Measurements from ENCODE around the gene TPI1.
"Not testable (repeated sequence)": the region's sequence is repeated elsewhere in the genome, so short reads cannot be mapped to it uniquely, and the experiment has no call there.

TPI1 gene

GRCh38 chr12:6871052-6871957 lies 4.0 kb downstream of the TPI1 start:
- peaks cover 25% of the 10 kb centered on the region for H3K36me3 ChIP-seq (ENCODE audit: insufficient read depth, low read length)
- no peaks in the 10 kb centered on the region for H3K9me3 ChIP-seq (ENCODE audit: low read length)
- peaks cover 34% of the 10 kb centered on the region for H3K4me1 ChIP-seq (ENCODE audit: insufficient read depth, low read length)
- H2AFZ ChIP-seq (ENCODE audit: low read depth, low read length) = no peak overlapping the region
- no peak overlapping the region for H3K4me3 ChIP-seq (ENCODE audit: low read length)
- H3K27me3 ChIP-seq (ENCODE audit: insufficient read depth, low read length) = no peaks in the 10 kb centered on the region

GRCh38 chr12:6872073-6873048 lies 5.0 kb downstream of the TPI1 start:
- no peak overlapping the region for H2AFZ ChIP-seq (ENCODE audit: low read depth, low read length)
- H3K4me3 ChIP-seq (ENCODE audit: low read length) = peak overlapping the region; percentile 62
- peaks cover 28% of the 10 kb centered on the region for H3K4me1 ChIP-seq (ENCODE audit: insufficient read depth, low read length)
- no peaks in the 10 kb centered on the region for H3K9me3 ChIP-seq (ENCODE audit: low read length)
- H3K27me3 ChIP-seq (ENCODE audit: insufficient read depth, low read length) = no peaks in the 10 kb centered on the region
- peaks cover 28% of the 10 kb centered on the region for H3K36me3 ChIP-seq (ENCODE audit: insufficient read depth, low read length)

GRCh38 chr12:6873094-6874014 lies 6.0 kb downstream of the TPI1 start, which contains the start of gene SPSB2:
TSS of gene SPSB2 (minus strand) at chr12:6873303. CDS start at chr12:6872901, 402 bp downstream.
- Histone ChIP-seq H3K9me3 (ENCODE audit: low read length) (no peaks in the 10 kb centered on the region), H3K27me3 (ENCODE audit: insufficient read depth, low read length) (no peaks in the 10 kb centered on the region), H3K36me3 (ENCODE audit: insufficient read depth, low read length) (peaks cover 28% of the 10 kb centered on the region), H3K4me1 (ENCODE audit: insufficient read depth, low read length) (peaks cover 24% of the 10 kb centered on the region), H2AFZ (ENCODE audit: low read depth, low read length) (no peak within 1 kb of the TSS), H3K4me3 (ENCODE audit: low read length) (peak within 1 kb of the TSS; percentile 62)

GRCh38 chr12:6874015-6874368 lies 6.7 kb downstream of the TPI1 start:
- Histone ChIP-seq H3K36me3 (ENCODE audit: insufficient read depth, low read length) (peaks cover 28% of the 10 kb centered on the region), H3K4me1 (ENCODE audit: insufficient read depth, low read length) (peaks cover 18% of the 10 kb centered on the region), H3K4me3 (ENCODE audit: low read length) (peak overlapping the region; percentile 62)
- not testable (repeated sequence) for H3K9me3 ChIP-seq (ENCODE audit: low read length); H3K27me3 ChIP-seq (ENCODE audit: insufficient read depth, low read length); H2AFZ ChIP-seq (ENCODE audit: low read depth, low read length)

- not testable (repeated sequence) for H3K4me1 ChIP-seq (ENCODE audit: insufficient read depth, low read length); H3K4me3 ChIP-seq (ENCODE audit: low read length); H3K9me3 ChIP-seq (ENCODE audit: low read length); H2AFZ ChIP-seq (ENCODE audit: low read depth, low read length); H3K27me3 ChIP-seq (ENCODE audit: insufficient read depth, low read length)
- H3K36me3 ChIP-seq (ENCODE audit: insufficient read depth, low read length) = peaks cover 11% of the 10 kb centered on the region
Measured at GRCh38 chr12:6879824-6880223, 12.5 kb downstream of the TPI1 start.

- H3K4me1 ChIP-seq (ENCODE audit: insufficient read depth, low read length) = no peaks in the 10 kb centered on the region
- no peak overlapping the region for H2AFZ ChIP-seq (ENCODE audit: low read depth, low read length)
- no peak overlapping the region for H3K4me3 ChIP-seq (ENCODE audit: low read length)
- no peaks in the 10 kb centered on the region for H3K9me3 ChIP-seq (ENCODE audit: low read length)
- no peaks in the 10 kb centered on the region for H3K27me3 ChIP-seq (ENCODE audit: insufficient read depth, low read length)
- peaks cover 10% of the 10 kb centered on the region for H3K36me3 ChIP-seq (ENCODE audit: insufficient read depth, low read length)
Measured at GRCh38 chr12:6883252-6883651, 15.9 kb downstream of the TPI1 start.

GRCh38 chr12:6883683-6884082 lies 16.4 kb downstream of the TPI1 start:
- Histone ChIP-seq H3K36me3 (ENCODE audit: insufficient read depth, low read length) (peaks cover 10% of the 10 kb centered on the region), H2AFZ (ENCODE audit: low read depth, low read length) (no peak overlapping the region), H3K4me3 (ENCODE audit: low read length) (no peak overlapping the region), H3K27me3 (ENCODE audit: insufficient read depth, low read length) (no peaks in the 10 kb centered on the region), H3K9me3 (ENCODE audit: low read length) (no peaks in the 10 kb centered on the region), H3K4me1 (ENCODE audit: insufficient read depth, low read length) (no peaks in the 10 kb centered on the region)

- Histone ChIP-seq H3K27me3 (ENCODE audit: insufficient read depth, low read length) (no peaks in the 10 kb centered on the region), H3K4me1 (ENCODE audit: insufficient read depth, low read length) (no peaks in the 10 kb centered on the region), H3K9me3 (ENCODE audit: low read length) (no peaks in the 10 kb centered on the region), H2AFZ (ENCODE audit: low read depth, low read length) (no peak overlapping the region), H3K36me3 (ENCODE audit: insufficient read depth, low read length) (peaks cover 10% of the 10 kb centered on the region), H3K4me3 (ENCODE audit: low read length) (no peak overlapping the region)
Measured at GRCh38 chr12:6884539-6884938, 17.2 kb downstream of the TPI1 start.

- not testable (repeated sequence) for H3K9me3 ChIP-seq (ENCODE audit: low read length); H3K4me3 ChIP-seq (ENCODE audit: low read length); H3K27me3 ChIP-seq (ENCODE audit: insufficient read depth, low read length); H3K4me1 ChIP-seq (ENCODE audit: insufficient read depth, low read length); H2AFZ ChIP-seq (ENCODE audit: low read depth, low read length)
- H3K36me3 ChIP-seq (ENCODE audit: insufficient read depth, low read length) = peaks cover 10% of the 10 kb centered on the region
Measured at GRCh38 chr12:6886206-6886999, 19.1 kb downstream of the TPI1 start.

GRCh38 chr12:6887460-6887859 lies 20.1 kb downstream of the TPI1 start:
- peaks cover 6% of the 10 kb centered on the region for H3K4me1 ChIP-seq (ENCODE audit: insufficient read depth, low read length)
- no peaks in the 10 kb centered on the region for H3K27me3 ChIP-seq (ENCODE audit: insufficient read depth, low read length)
- H3K9me3 ChIP-seq (ENCODE audit: low read length) = no peaks in the 10 kb centered on the region
- peaks cover 10% of the 10 kb centered on the region for H3K36me3 ChIP-seq (ENCODE audit: insufficient read depth, low read length)
- no peak overlapping the region for H3K4me3 ChIP-seq (ENCODE audit: low read length)
- no peak overlapping the region for H2AFZ ChIP-seq (ENCODE audit: low read depth, low read length)

GRCh38 chr12:6888360-6888759 lies 21.0 kb downstream of the TPI1 start:
- no peaks in the 10 kb centered on the region for H3K27me3 ChIP-seq (ENCODE audit: insufficient read depth, low read length)
- H2AFZ ChIP-seq (ENCODE audit: low read depth, low read length) = no peak overlapping the region
- no peak overlapping the region for H3K4me3 ChIP-seq (ENCODE audit: low read length)
- H3K4me1 ChIP-seq (ENCODE audit: insufficient read depth, low read length) = peaks cover 6% of the 10 kb centered on the region
- no peaks in the 10 kb centered on the region for H3K9me3 ChIP-seq (ENCODE audit: low read length)
- H3K36me3 ChIP-seq (ENCODE audit: insufficient read depth, low read length) = peaks cover 10% of the 10 kb centered on the region

- H3K4me1 ChIP-seq (ENCODE audit: insufficient read depth, low read length); H2AFZ ChIP-seq (ENCODE audit: low read depth, low read length); H3K27me3 ChIP-seq (ENCODE audit: insufficient read depth, low read length); H3K36me3 ChIP-seq (ENCODE audit: insufficient read depth, low read length); H3K9me3 ChIP-seq (ENCODE audit: low read length); H3K4me3 ChIP-seq (ENCODE audit: low read length): not testable (repeated sequence)
Measured at GRCh38 chr12:6888794-6889193, 21.5 kb downstream of the TPI1 start.
